Lower leg skin (tissue), 4 donors: ENCODE measurements around the gene PIWIL4. TPM values are rescaled to one million over a fixed set of nuclear protein-coding genes. Genes with fewer than 3 reads are reported as not detected.

ENCODE experiments used
- DNase-seq, 2 donors: peaks; one replicate each; pipeline ENCODE4 v3.0.0-alpha.2; 2019; ENCODE audit warnings: low spot score in 2 of 2
- H3K4me3 ChIP-seq: fragments of 200-600 bp; sonication (generic); 2 replicates; pipeline ENCODE4 v1.5.1; 2017; ENCODE audit warnings: mild to moderate bottlenecking, low read depth; ENCODE audit not compliant: poor library complexity, severe bottlenecking
- CTCF ChIP-seq, 3 donors: fragments of 450-650 bp; IDR thresholded peaks; one replicate each; pipeline ENCODE4 v1.5.1; 2016; ENCODE audit warnings: antibody characterized with exemption in 3 of 3, mild to moderate bottlenecking in 3 of 3, moderate library complexity in 2 of 3
- POLR2A ChIP-seq, 2 donors: fragments of 450-650 bp; IDR thresholded peaks; one replicate each; pipeline ENCODE4 v1.6.1; 2016 to 2017; ENCODE audit warnings: antibody characterized with exemption in 2 of 2, mild to moderate bottlenecking in 1 of 2, moderate library complexity in 1 of 2
- WGBS, 2 donors: methylation state at CpG; one replicate each; pipeline ENCODE4 v1.1.5; 2018; 5-methylcytosine and 5-hydroxymethylcytosine counted together
- intact Hi-C: fragments of 100-400 bp; cut with DNase I; formaldehyde crosslinking; loops from one replicate; pipeline ENCODE4 v1.15.0; 2023; ENCODE audit warnings: low total_unique reads
- total RNA-seq, 4 donors: library from RNA; depleted of rRNA; stranded (reverse); fragments of >200 nt; gene quantifications; one replicate each; pipeline ENCODE4 v1.1.0, GENCODE V29; 2016

PIWIL4 gene
- total RNA-seq, 4 donors from 2014 or later = 0.67 to 3.3 (median 1.6) TPM

- no peak overlapping the region for H3K4me3 ChIP-seq
- intact Hi-C loops = no loop called here
- WGBS, 2 donors = 77 to 90% methylated on average over 5 of the region's 5 CpGs
Measured at GRCh38 chr11:94586546-94586945, 19.4 kb downstream of the PIWIL4 start.

GRCh38 chr11:94586978-94587377 lies 19.8 kb downstream of the PIWIL4 start:
- DNase-seq = no peak
- WGBS, 2 donors = 72 to 82% methylated on average over 5 of the region's 5 CpGs
- intact Hi-C loops = no loop called here
- TF ChIP-seq POLR2A (IDR thresholded peaks at IDR 0.05) = no peak
- no peak overlapping the region for H3K4me3 ChIP-seq

More at GRCh38 chr11:94586546-94586945, 19.4 kb downstream of the PIWIL4 start:
- TF ChIP-seq POLR2A (IDR thresholded peaks at IDR 0.05) (no peak), CTCF (IDR thresholded peaks at IDR 0.05) (no peak)
- DNase-seq = no peak

- no peak overlapping the region for H3K4me3 ChIP-seq
- intact Hi-C loops = no loop called here
- WGBS, 2 donors = 56 to 60% methylated on average over 2 of the region's 2 CpGs
- no peak for DNase-seq
- TF ChIP-seq POLR2A (IDR thresholded peaks at IDR 0.05) = no peak
- no peak for TF ChIP-seq CTCF (IDR thresholded peaks at IDR 0.05)
Measured at GRCh38 chr11:94588366-94588942, 21.3 kb downstream of the PIWIL4 start.

- intact Hi-C loops = no loop called here
- no peak for TF ChIP-seq POLR2A (IDR thresholded peaks at IDR 0.05)
- no peak for TF ChIP-seq CTCF (IDR thresholded peaks at IDR 0.05)
- WGBS, 2 donors = 64 to 69% methylated on average over 6 of the region's 6 CpGs
- no peak overlapping the region for H3K4me3 ChIP-seq
- no peak for DNase-seq
Measured at GRCh38 chr11:94590352-94591041, 23.3 kb downstream of the PIWIL4 start.

GRCh38 chr11:94593030-94593429 lies 25.9 kb downstream of the PIWIL4 start:
- intact Hi-C loops = no loop called here
- DNase-seq = no peak
- WGBS, 2 donors = 81 to 84% methylated on average over 2 of the region's 2 CpGs
- TF ChIP-seq POLR2A (IDR thresholded peaks at IDR 0.05) = no peak
- no peak for TF ChIP-seq CTCF (IDR thresholded peaks at IDR 0.05)
- no peak overlapping the region for H3K4me3 ChIP-seq

- no peak for TF ChIP-seq POLR2A (IDR thresholded peaks at IDR 0.05)
- intact Hi-C loops = no loop called here
- 90 to 92% methylated on average over 6 of the region's 6 CpGs for WGBS, 2 donors
- H3K4me3 ChIP-seq = no peak overlapping the region
- no peak for DNase-seq
Measured at GRCh38 chr11:94595076-94595475, 27.9 kb downstream of the PIWIL4 start.

- WGBS, 2 donors = 72 to 83% methylated on average over 2 of the region's 2 CpGs
Measured at GRCh38 chr11:94597896-94598295, 30.7 kb downstream of the PIWIL4 start.

More at GRCh38 chr11:94597896-94598295, 30.7 kb downstream of the PIWIL4 start:
- no peak for DNase-seq
- TF ChIP-seq POLR2A (IDR thresholded peaks at IDR 0.05) = no peak
- no peak for TF ChIP-seq CTCF (IDR thresholded peaks at IDR 0.05)
- no peak overlapping the region for H3K4me3 ChIP-seq
- intact Hi-C loops = no loop called here
